ENCODE measurements around the gene GALNTL6. TPM values are rescaled to one million over a fixed set of nuclear protein-coding genes. Genes with fewer than 3 reads are reported as not detected.

GALNTL6 gene
- total and polyA plus RNA-seq, 2 experiments from 2014 or later = 0.38 to 0.40 TPM

DNA sequence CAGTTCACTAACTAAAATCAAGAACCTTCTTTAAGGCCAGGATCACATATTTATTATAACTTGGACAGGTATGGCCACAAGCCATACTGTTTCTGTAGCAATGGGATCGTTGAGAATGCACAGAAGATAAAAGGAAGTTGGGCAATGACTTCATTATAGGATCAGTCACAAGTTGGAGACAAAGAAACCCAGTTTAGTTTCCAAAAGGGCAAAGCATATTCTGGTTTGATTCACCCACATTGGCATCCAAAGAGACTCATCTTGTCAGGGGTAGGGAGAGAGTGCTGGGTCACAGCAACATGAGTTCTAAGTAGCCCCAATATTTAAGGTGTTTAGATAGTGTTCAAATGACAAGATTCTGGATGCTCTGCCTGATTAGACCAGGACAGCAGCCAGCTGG lies 1038.3 kb downstream of the GALNTL6 start:
- Mint-ChIP-seq H3K4me1 (no peaks in the 10 kb centered on the region), H3K4me3 (no peak overlapping the region), H3K27ac (no peak overlapping the region), H3K9me3 (no peaks in the 10 kb centered on the region), H3K27me3 (ENCODE audit: insufficient read depth, low read depth, poor library complexity) (peaks cover 3% of the 10 kb centered on the region), H3K36me3 (ENCODE audit: low read depth) (no peaks in the 10 kb centered on the region)
- H3K4me1 ChIP-seq (ENCODE audit: insufficient read depth) = no peaks in the 10 kb centered on the region
- H3K9me2 ChIP-seq (ENCODE audit: insufficient read depth) = no peaks in the 10 kb centered on the region
- no peak overlapping the region for H3K27ac ChIP-seq (ENCODE audit: low read depth)
- no peak overlapping the region for H3K4me2 ChIP-seq
- H2AFZ ChIP-seq = no peak overlapping the region
- H3K79me2 ChIP-seq (replicated peaks; ENCODE audit: insufficient read depth) = no peaks in the 10 kb centered on the region
- H4K20me1 ChIP-seq (replicated peaks; ENCODE audit: insufficient read depth) = no peaks in the 10 kb centered on the region
- DNase-seq (ENCODE audit: low spot score) (no peak), ATAC-seq (no peak)
- no peak for TF ChIP-seq POLR2AphosphoS5 (IDR thresholded peaks at IDR 0.05; ENCODE audit: low read depth)
- no peak for TF ChIP-seq EZH2phosphoT487 (IDR thresholded peaks at IDR 0.05; ENCODE audit: unreplicated experiment)
- TF ChIP-seq NANOG (IDR thresholded peaks at IDR 0.05; ENCODE audit: borderline replicate concordance) = no peak
- TF ChIP-seq, protein P1, sequence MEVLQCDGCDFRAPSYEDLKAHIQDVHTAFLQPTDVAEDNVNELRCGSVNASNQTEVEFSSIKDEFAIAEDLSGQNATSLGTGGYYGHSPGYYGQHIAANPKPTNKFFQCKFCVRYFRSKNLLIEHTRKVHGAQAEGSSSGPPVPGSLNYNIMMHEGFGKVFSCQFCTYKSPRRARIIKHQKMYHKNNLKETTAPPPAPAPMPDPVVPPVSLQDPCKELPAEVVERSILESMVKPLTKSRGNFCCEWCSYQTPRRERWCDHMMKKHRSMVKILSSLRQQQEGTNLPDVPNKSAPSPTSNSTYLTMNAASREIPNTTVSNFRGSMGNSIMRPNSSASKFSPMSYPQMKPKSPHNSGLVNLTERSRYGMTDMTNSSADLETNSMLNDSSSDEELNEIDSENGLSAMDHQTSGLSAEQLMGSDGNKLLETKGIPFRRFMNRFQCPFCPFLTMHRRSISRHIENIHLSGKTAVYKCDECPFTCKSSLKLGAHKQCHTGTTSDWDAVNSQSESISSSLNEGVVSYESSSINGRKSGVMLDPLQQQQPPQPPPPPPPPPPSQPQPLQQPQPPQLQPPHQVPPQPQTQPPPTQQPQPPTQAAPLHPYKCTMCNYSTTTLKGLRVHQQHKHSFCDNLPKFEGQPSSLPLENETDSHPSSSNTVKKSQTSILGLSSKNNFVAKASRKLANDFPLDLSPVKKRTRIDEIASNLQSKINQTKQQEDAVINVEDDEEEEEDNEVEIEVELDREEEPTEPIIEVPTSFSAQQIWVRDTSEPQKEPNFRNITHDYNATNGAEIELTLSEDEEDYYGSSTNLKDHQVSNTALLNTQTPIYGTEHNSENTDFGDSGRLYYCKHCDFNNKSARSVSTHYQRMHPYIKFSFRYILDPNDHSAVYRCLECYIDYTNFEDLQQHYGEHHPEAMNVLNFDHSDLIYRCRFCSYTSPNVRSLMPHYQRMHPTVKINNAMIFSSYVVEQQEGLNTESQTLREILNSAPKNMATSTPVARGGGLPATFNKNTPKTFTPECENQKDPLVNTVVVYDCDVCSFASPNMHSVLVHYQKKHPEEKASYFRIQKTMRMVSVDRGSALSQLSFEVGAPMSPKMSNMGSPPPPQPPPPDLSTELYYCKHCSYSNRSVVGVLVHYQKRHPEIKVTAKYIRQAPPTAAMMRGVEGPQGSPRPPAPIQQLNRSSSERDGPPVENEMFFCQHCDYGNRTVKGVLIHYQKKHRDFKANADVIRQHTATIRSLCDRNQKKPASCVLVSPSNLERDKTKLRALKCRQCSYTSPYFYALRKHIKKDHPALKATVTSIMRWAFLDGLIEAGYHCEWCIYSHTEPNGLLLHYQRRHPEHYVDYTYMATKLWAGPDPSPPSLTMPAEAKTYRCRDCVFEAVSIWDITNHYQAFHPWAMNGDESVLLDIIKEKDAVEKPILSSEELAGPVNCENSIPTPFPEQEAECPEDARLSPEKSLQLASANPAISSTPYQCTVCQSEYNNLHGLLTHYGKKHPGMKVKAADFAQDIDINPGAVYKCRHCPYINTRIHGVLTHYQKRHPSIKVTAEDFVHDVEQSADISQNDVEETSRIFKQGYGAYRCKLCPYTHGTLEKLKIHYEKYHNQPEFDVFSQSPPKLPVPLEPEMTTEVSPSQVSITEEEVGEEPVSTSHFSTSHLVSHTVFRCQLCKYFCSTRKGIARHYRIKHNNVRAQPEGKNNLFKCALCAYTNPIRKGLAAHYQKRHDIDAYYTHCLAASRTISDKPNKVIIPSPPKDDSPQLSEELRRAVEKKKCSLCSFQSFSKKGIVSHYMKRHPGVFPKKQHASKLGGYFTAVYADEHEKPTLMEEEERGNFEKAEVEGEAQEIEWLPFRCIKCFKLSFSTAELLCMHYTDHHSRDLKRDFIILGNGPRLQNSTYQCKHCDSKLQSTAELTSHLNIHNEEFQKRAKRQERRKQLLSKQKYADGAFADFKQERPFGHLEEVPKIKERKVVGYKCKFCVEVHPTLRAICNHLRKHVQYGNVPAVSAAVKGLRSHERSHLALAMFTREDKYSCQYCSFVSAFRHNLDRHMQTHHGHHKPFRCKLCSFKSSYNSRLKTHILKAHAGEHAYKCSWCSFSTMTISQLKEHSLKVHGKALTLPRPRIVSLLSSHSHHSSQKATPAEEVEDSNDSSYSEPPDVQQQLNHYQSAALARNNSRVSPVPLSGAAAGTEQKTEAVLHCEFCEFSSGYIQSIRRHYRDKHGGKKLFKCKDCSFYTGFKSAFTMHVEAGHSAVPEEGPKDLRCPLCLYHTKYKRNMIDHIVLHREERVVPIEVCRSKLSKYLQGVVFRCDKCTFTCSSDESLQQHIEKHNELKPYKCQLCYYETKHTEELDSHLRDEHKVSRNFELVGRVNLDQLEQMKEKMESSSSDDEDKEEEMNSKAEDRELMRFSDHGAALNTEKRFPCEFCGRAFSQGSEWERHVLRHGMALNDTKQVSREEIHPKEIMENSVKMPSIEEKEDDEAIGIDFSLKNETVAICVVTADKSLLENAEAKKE (CRISPR knock-in tag; IDR thresholded peaks at IDR 0.05) = no peak
- no peak for TF ChIP-seq CREB1 (CRISPR knock-in tag; IDR thresholded peaks at IDR 0.05; ENCODE audit: low read depth)
- no peak for TF ChIP-seq ZNF114 (CRISPR knock-in tag; IDR thresholded peaks at IDR 0.05)
- no peak for TF ChIP-seq REST (IDR thresholded peaks at IDR 0.05; ENCODE audit: unreplicated experiment)
- no peak for TF ChIP-seq STAT1 (IDR thresholded peaks at IDR 0.05; ENCODE audit: unreplicated experiment)
- TF ChIP-seq JUNB (IDR thresholded peaks at IDR 0.05; ENCODE audit: unreplicated experiment) = no peak
- no peak for TF ChIP-seq ZNF331 (CRISPR knock-in tag; IDR thresholded peaks at IDR 0.05; ENCODE audit: low read depth)
- no peak for TF ChIP-seq EZH2 (IDR thresholded peaks at IDR 0.05; ENCODE audit: low read depth, unreplicated experiment)
- TF ChIP-seq CTCF (conservative IDR thresholded peaks at IDR 0.05; ENCODE audit: low read depth in 2 of 2) = no peak
- TF ChIP-seq ETS1 (IDR thresholded peaks at IDR 0.05) = no peak
- no peaks in the 10 kb centered on the region for H3K36me3 ChIP-seq (ENCODE audit: insufficient read depth)
- no peaks in the 10 kb centered on the region for H3K27me3 ChIP-seq (ENCODE audit: insufficient read depth)
- no peaks in the 10 kb centered on the region for H3F3A ChIP-seq (replicated peaks; ENCODE audit: low read depth)
- no peak overlapping the region for H3K4me3 ChIP-seq
